Activated CD8-positive, alpha-beta memory T cell treated with anti-CD3 and anti-CD28 coated beads for 4 hours (primary cell): ENCODE measurements around the gene ASGR2.
"Not testable (repeated sequence)": the region's sequence is repeated elsewhere in the genome, so short reads cannot be mapped to it uniquely, and the experiment has no call there.

Source experiments
- DNase-seq, 2 donors: peaks; one replicate each; pipeline ENCODE4 v3.0.0-alpha.2; 2020; ENCODE audit warnings: low read depth in 2 of 2

The ASGR2 gene

GRCh38 chr17:7114241-7114874 is at the start of gene ASGR2:
Gene ASGR2 (minus strand): TSS chr17:7114822. CDS start chr17:7114240, 582 bp downstream.
- no peak for DNase-seq

GRCh38 chr17:7159571-7159970 is 44.9 kb upstream of the ASGR2 start:
- DNase-seq = not testable (repeated sequence)

- not testable (repeated sequence) for DNase-seq
These were observed 43.8 kb upstream of the ASGR2 start for GRCh38 chr17:7158424-7158823.

- DNase-seq = no peak
These were observed 41.8 kb upstream of the ASGR2 start for GRCh38 chr17:7156342-7156940.

GRCh38 chr17:7147772-7148171 is 33.1 kb upstream of the ASGR2 start:
- no peak for DNase-seq

GRCh38 chr17:7146115-7146514 is 31.5 kb upstream of the ASGR2 start:
- DNase-seq = no peak

GRCh38 chr17:7144213-7144612 is 29.6 kb upstream of the ASGR2 start:
- DNase-seq = no peak

GRCh38 chr17:7141824-7142223 is 27.2 kb upstream of the ASGR2 start:
- DNase-seq = no peak

- DNase-seq = no peak
These were observed 24.8 kb upstream of the ASGR2 start for GRCh38 chr17:7139400-7139799.

- no peak for DNase-seq
These were observed 24.3 kb upstream of the ASGR2 start for GRCh38 chr17:7138800-7139381.

- no peak for DNase-seq
These were observed 22.7 kb upstream of the ASGR2 start for GRCh38 chr17:7137171-7137943.

- DNase-seq = peak; percentile 45 to 48
These were observed 21.8 kb upstream of the ASGR2 start for GRCh38 chr17:7136266-7136877.

GRCh38 chr17:7133916-7134315 is 19.3 kb upstream of the ASGR2 start:
- no peak for DNase-seq

GRCh38 chr17:7133424-7133823 is 18.8 kb upstream of the ASGR2 start:
- peak; percentile 41 for DNase-seq

- DNase-seq = peak; percentile 11 to 26
These were observed 18.0 kb upstream of the ASGR2 start for GRCh38 chr17:7132511-7133094.

- no peak for DNase-seq
These were observed 16.8 kb upstream of the ASGR2 start for GRCh38 chr17:7131423-7131791.

- no peak for DNase-seq
These were observed 16.2 kb upstream of the ASGR2 start for GRCh38 chr17:7130621-7131422.

- no peak for DNase-seq
These were observed 14.7 kb upstream of the ASGR2 start for GRCh38 chr17:7129311-7129710.

GRCh38 chr17:7128160-7128559 is 13.5 kb upstream of the ASGR2 start:
- DNase-seq = no peak

- not testable (repeated sequence) for DNase-seq
These were observed 12.9 kb upstream of the ASGR2 start for GRCh38 chr17:7127501-7127900.

- not testable (repeated sequence) for DNase-seq
These were observed 11.8 kb upstream of the ASGR2 start for GRCh38 chr17:7126386-7126785.
